Measurements from ENCODE around the gene TBX2.
"Not testable (repeated sequence)": the region's sequence is repeated elsewhere in the genome, so short reads cannot be mapped to it uniquely, and the experiment has no call there.

Gene TBX2

DNA sequence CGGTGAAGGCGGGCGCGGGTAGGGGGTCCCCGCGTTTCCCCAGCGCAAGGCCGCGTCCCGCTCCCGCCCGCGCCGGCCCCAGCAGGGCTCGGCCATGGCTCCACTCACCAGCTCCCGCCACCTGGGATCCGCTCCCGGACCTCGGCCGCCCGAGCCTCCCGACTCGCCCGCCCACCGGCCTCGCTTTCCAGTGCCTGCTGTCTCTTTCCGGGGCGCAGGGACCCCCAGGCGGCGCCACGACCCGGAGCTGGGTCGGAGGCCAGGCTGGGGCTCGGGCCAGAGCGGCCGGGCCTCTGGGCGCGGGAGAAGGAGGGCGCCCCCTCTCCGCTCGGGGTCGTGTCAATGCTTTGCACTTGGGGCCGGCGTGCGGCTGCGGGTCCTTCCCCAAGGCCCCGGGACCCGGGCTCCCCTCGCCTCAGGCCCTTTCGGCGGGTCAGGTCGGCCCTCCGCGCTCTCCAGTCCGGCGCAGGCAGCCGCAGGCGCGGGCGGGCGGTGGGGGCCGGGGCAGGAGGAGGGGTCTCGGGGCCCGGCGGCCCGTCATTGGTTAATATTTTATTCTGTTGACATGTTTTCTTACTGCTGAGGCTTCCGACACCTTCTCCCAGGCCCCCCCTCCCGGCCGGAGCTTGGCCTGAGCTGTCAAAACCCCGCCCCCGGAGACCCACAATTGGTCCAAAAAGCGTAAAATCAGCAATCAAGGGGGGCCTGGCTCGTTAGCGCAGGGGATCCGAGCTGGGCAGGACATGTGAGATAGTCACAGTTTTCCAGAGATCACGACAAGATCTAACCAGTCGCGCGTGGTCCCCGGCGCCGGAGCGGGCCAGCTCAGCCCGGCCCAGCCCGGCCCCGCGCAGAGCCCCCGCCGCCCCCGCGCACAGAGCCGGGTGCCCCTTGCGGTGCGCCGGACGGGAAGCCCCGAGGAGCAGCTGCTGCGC is at the start of gene TBX2:
TBX2 (plus strand) TSS at position 713 of the 935 bp plus-strand sequence. CDS start 334 bp downstream, outside the sequence.
- no peak for DNase-seq (ENCODE audit: low read depth in 3 of 3)

DNA sequence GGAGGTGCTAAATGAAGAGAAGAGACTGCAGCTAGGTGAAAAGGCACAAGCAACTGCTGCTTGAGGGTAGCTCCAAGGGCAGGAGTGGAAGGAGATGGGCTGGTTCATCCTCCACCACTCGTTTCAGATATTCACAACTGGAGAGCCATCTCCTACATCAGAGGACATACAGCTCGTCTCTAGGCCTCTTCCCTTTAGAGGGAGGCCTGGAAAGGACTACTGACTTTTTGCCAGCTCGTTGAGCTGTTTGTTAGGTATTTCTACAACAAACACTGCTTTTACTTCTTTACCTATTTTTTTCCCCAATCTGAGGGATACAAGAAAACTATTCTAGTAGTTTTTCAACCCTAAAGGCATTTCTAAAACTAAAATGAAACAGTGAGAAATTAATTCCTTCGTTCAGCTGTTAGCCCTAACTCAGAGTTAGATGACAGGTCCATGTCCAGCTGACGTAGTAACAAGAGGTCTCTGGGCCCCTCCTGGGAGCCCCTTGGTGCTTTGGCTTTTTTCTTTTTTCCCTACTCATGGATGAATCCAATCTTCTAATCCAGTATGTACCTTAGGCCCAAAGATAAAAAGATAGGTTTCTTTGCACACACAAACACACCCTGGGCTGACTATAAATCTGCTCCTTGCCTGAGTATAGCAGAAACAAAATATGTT is 47.8 kb upstream of the TBX2 start:
- DNase-seq (ENCODE audit: low read depth in 3 of 3), result no peak

DNA sequence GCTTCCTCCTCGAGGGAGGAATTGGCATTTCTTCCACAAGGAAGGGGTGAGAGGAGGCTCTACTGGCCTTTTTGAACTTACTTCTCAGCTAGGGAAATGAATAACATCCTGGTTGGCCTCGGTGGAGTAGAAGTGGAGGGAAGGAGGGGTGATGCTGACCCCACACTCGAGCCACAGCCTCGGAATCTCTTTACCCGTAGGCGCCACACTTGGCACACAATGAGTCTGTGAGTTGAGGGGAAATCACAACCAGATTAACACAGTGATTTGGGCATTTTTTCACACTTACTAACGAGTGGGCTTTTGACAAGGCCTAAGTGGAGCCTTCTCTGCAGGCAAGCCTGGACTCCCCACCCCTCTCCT is 47.3 kb upstream of the TBX2 start:
- no peak for DNase-seq (ENCODE audit: low read depth in 3 of 3)

DNA sequence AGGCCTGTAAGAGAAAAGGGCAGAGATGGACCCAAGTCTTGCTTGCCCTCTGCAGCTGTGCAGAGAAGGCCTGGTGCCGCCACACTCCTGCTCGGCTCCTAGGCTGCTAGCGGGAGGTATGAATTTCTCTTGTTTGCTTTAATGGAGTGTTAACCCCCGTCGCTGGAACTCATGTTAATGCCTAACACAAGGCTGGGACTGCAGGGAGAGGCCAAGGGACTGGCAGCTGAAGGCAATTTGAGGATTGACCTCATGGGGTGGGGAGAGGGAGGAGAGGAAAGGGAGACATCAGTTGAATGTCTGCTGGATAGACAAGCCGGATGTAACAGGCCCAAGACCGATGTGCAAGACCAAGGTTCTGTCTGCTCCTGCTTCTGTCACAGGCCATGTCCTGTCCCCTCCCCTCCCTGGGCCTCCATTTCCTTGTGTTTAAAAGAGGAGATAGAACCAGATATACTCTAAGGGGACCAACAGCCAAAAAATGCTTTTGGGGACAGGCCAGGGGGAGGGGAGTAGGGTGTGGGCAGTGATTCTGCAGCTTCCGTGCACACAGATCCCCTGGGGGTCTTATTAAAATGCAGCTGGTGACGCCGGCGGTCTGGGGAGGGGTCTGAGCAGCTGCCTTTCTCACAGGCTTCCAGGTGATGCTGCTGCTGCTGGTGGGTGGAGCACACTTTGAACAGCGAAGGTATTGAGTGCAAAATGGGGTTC is 46.7 kb upstream of the TBX2 start:
- DNase-seq (ENCODE audit: low read depth in 3 of 3), result no peak

DNA sequence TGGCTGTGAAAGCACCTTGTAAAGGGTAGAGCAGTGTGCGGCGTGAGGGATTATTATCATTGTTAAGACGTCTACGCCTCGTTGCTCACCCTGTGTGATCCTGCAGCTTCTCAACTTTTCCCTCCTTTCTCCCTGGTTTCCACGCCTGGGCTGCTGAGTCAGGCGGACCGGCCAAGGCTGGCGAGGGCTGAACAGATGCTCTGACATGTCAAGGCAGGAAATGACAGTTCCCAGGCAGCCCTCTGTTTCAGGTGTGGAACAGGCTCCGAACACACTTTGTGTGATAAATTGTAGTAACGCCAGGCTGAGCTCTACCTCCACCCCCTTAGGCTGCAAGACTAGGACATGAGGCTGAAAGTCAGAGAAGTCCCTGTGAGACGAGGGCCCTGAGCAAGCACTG is 46.0 kb upstream of the TBX2 start:
- no peak for DNase-seq (ENCODE audit: low read depth in 3 of 3)

DNA sequence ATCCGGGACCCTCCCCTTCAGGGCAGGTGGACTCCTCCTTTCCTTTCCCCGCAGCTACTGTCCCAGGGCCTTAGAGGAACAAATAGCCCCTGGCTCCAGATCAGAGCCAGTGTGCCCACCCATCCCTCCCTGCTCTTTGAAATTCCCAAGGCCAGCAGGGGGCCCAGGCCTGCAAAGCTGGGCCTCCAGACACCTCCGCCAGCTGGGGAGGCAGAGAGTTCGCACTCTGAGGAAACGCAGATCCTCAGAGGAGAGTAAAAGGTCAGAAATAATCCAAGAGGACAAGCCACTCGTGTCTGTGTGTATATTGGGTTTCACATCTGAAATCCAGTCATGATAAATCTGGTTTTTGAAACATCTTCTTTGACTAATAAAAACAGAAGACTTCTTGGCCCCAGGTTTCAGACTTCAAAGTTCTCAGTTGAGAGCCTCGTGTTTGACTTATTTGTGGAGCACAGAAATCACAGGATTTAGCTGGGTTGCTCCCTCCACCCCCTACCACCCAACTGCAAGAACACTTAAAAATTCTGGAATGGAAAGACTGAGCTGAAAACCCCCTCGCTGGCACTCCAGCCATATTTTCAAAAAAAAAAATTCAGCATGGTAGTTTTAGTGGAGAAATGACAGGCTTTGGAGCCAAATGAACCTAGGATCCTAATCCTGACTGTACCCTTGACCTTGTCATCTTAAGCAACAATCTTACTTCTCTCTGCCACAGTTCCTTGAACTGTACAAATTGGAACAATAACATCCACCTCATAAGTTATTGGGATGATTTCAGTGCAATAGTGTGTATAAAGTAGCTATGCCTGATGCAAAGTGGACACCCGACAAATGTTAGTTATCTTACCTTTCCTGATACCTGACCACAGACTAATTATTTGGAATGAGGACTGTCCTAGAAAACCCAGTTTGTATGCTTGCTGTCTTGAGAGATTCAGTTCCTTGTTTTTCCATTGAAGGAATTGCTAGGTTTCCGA is 44.5 kb upstream of the TBX2 start:
- no peak for DNase-seq (ENCODE audit: low read depth in 3 of 3)

DNA sequence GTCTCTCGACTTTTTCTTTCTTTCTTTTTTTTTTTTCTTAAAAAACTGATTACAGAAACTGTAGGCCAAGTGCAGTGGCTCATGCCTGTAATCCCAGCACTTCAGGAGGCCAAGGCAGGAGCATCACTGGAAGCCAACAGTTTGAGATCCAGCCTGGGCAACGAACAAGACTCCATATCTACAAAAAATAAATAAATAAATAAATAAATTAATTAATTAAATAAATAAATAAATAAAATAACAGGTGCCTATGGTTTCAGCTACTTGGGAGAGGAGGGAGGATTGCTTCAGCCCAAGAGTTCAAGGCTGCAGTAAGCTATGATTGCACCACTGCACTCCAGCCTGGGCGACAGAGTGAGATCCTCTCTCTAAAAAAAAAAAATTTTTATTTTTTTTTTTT is 42.6 kb upstream of the TBX2 start:
- DNase-seq (ENCODE audit: low read depth in 3 of 3), result not testable (repeated sequence)

DNA sequence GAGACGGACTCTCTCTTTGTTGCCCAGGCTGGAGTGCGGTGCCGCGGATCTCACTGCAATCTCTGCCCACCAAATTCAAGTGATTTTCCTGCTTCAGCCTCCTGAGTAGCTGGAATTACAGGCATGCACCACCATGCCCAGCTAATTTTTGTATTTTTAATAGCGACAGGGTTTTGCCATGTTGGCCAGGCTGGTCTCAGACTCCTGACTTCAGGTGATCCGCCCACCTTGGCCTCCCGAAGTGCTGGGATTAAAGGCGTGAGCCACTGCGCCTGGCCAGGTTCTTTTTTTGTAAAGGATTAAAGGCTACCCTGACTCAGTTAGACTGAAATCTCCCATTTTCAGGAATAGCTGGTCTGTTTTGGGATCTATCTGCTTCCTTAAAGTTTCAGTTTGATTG is 40.1 kb upstream of the TBX2 start:
- DNase-seq (ENCODE audit: low read depth in 3 of 3), result not testable (repeated sequence)

DNA sequence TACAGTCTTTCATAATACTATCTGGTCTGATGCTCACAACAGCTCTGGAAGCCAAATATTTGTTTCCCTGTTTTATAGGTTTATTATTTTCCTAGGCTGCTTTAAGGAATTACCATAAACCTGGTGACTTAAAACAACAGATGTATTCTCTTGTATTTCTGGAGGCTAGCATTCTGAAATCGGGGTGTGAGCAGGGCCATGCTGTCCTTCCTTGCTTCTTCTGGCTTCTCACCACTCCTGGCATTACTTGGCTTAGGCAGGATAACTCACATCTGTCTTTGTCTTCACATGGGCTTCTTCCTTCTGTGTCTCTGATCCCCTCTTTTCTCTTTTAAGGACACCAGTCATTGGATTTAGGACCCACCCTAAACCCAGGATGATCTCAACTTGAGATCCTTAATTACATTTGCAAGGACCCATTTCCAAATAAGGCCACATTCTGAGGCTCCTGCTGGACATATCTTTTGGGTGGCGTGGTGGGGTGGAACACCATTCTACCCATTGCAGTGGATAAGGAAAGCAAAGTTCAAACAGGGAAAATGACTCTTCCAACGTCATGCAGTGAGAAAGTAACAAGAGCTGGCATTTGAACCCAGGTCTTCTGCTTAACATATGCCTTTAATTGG is 39.2 kb upstream of the TBX2 start:
- no peak for DNase-seq (ENCODE audit: low read depth in 3 of 3)

DNA sequence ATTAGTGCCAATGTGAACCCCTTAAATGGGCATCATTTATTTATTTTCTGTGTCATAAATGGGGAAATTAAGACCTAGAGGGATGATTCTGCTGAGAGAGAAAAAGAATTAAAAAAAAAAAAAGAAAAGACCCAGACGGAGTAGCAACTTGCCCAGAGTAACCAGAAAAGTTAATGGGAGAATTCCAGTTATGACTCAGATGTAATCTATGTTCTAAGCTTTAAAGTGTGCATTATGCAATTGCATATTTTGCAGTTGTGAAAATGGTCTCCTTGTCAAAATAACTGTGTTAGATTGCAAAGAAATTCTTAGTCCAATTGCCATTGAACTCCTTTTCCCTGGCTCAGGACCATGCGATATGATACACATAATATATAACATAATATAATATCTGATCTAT is 38.6 kb upstream of the TBX2 start:
- DNase-seq (ENCODE audit: low read depth in 3 of 3), result no peak

DNA sequence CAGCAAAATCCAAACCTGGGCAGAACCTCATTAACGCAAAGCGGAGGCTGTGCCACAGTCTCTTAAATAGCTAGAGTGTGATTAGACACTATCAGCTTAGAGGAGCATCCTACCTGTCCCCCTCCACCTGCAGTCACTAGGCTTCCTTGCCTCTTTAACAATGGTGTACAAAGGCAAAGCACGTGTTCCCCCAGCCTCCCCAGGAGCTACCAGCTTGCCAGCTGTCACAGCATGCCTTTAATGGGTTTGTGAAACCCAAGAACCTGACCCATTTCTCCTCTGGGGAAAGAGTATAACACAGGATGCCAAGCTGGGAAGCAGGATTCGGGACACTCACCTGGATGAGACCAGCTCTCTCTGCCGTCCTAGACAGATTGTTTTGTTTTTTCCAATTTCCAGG is 37.2 kb upstream of the TBX2 start:
- DNase-seq (ENCODE audit: low read depth in 3 of 3), result no peak

DNA sequence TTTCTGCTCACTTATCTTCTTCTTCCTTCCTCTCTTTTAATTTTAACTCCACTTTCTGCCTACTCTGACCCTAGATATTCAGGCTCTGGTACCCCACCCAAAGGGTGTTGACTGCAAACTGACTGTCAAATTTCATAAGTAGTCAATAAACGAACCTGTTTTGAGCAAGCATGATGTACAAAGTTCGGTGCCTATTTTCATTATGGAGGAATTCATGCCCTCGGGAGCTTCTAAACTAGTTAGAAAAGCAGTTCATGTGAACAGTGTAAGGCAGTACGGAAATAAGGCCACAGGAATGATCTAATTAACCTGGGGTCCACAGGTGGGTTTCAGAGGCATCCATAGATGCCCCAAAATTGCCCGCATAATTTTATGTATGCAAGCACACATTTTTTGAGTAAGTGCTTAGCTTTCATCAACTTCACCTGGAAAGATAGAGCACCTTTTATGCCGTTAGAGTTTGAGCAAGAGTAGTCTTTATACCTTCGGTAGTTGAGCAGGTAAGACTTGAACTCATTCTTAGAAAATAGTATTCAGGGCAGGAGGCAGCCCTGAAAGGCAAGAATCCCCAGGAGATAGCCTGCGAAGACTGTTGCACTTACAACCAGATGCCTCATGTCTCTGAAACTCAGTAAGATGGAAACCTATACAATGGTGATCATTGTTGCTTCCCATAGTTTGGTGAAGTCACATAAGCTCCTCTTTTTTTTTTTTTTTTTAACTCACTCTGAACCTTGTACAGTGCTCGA is 36.6 kb upstream of the TBX2 start:
- no peak for DNase-seq (ENCODE audit: low read depth in 3 of 3)

DNA sequence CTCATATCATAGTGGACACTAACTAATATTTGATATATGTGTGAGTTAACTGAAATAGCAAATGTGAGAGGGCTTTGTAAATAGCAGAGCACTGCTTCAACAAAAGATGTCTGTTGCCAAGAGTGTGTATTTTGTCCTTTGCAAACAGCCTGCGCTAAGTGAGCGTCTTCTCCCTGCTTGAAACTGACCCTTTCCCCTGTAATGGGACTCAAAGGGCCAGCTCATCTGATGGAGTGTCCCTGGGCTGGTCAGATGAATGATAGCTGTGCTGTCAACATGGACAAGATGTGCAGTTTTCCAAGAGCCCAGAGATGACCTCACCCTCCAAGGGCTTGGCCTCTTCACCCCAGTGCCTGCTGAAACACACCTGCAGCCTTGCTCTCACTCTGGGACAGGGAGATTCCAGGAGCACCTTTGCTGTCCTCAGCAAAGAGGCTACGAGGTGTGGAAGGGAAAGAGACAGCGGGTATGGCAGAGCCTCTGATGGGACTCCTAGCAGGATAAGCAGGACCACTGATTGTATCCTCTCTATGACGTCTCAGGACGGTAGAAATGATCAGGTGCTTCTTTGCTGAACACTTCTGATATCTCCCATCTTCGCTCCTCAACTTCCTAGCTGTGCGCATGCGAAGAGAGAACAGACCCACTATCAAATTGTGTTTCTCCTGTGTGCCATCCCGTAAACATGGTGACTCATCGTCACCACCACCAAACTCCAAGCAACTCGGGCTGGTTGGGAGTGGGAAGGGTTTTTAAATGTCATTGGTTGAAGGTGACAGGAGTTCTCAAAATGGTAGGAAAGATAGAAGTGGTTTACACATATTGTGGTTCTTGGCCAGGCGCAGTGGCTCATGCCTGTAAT is 35.8 kb upstream of the TBX2 start:
- DNase-seq (ENCODE audit: low read depth in 3 of 3), result no peak

DNA sequence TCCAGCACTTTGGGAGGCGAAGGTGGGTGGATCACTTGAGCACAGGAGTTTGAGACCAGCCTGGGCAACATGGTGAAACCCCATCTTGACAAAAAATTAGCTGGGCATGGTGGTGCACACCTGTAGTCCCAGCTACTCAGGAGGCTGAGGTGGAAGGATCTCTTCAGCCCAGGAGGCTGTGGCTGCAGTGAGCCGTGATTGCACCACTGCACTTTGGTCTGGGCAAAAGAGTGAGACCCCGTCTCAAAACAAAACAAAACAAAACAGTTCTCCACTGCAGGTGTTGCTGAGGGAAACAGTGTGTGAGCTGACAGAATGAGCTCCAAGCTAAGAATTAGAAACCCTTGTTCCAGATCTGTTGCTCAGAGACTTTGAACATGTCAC is 35.2 kb upstream of the TBX2 start:
- no peak for DNase-seq (ENCODE audit: low read depth in 3 of 3)

DNA sequence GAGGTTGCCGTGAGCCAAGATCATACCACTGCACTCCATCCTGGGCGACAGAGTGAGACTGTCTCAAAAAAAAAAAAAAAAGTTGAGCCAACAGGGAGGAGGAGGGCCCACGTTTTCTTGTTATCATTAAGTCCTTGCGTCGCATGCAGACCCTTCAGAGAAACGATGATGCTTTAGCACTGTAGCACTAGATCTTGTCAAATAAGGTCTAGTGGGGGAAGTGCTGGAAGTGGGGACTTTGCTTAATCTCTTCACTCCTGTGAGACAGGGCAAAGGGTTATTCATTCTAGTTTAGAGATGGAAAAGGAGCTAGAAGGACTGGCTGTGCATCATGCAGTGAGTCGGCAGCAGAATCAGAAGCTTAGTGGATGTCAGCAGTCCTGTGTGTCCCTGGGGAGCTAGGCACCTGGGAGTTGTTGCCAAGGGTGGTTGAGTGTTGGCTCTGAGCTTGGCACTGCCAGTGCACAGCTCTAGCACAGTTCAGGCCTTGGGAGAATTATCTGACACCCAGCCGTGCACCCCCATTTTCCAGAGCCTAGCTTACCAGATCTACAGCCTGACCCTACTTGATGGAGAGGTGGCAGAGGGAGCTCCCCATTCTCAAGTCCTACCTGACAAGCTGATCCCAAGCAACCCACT is 33.4 kb upstream of the TBX2 start:
- DNase-seq (ENCODE audit: low read depth in 3 of 3), result no peak

DNA sequence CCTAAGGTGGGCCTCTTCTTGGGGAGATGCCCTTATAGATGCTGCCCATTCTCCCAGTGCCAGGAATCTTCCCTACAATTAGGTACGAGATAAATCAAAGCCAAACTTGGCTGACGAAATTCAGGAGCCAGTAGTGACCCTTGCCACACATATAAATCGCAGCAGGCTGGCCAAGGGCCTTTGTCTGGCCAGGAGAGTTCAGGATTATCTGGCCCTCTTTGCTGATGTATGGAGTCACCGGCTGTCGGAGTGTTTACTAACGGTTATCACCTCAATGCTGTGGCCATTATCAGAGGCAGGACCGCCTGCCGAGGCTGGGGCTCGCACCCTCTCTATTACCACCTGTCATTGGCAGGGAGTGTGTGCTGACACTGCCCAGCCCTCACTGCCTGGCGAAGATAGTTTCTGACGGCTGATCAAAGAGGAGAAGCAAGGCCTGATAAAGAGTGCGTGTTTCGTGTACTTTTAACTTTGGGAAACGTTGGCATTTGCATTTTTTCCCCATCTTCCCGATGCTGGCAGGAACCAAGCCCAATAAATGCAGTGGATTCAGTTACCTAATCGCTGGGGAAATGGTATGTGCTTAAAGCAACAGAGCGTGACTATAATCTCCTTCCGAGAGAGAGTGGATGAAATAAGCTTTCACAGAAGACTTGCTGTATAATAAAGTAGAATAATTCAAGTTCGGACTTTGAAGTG is 32.8 kb upstream of the TBX2 start:
- DNase-seq (ENCODE audit: low read depth in 3 of 3), result no peak

DNA sequence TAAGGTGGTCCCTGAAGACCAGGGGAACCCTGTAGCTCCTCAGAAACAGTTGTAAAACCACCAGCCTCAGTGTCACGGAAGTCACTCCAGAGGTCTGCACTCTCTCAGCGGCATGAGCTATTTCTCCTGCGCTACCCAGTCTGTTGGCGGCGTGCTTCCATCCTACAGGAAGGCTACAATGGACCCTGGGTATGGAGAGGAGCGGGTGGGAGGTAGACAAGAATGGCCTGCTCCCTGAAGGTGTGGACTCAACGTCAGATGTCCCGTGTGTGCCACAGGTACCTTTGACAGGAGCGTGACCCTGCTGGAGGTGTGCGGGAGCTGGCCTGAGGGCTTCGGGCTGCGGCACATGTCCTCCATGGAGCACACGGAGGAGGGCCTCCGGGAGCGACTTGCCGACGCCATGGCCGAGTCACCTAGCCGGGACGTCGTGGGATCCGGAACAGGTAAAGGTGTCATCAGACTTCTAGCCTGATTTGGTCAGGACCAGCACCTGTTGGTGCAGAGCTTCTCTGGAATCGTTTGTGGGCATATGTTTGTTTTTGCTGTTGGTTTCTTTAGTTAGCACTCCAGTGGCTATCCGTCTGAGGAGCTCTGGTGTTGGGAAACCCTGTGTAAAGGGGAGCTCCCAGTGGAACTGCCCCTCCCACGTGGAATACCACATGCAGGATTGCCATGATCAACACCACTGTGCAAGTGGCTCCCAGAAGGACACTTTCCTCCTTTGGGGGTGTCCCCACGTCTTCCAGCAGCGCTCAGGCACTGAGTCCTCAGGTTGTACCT is 31.4 kb upstream of the TBX2 start:
- no peak for DNase-seq (ENCODE audit: low read depth in 3 of 3)
